Stomach (tissue), 9 donors: ENCODE results near the gene DUSP28. TPM values are rescaled to one million over a fixed set of nuclear protein-coding genes. Genes with fewer than 3 reads are reported as not detected.

Experiments used
- DNase-seq, 2 donors: peaks; one replicate each; pipeline versions ENCODE4 v3.0.0 to v3.0.0-alpha.2; 2013 to 2019
- H3K27ac ChIP-seq, 5 donors: fragments of 200-600 bp in 4 of 5; sonication (generic) in 4 of 5; one replicate each; pipeline ENCODE4 v1.5.1; 2013 to 2019; ENCODE audit warnings: mild to moderate bottlenecking in 1 of 5, moderate library complexity in 1 of 5
- H3K27me3 ChIP-seq, 3 donors: fragments of 200-600 bp; sonication (generic); one replicate each; pipeline ENCODE4 v1.5.1; 2017 to 2019; ENCODE audit warnings: mixed run types in 1 of 3
- H3K36me3 ChIP-seq, 4 donors: fragments of 200-600 bp; sonication (generic); 1 replicate in 3 of 4; 2 replicates in 1 of 4; pipeline ENCODE4 v1.5.1; 2016 to 2019
- H3K4me1 ChIP-seq, 4 donors: fragments of 200-600 bp; sonication (generic); one replicate each; pipeline ENCODE4 v1.5.1; 2016 to 2019
- H3K4me3 ChIP-seq, 4 donors: fragments of 200-600 bp; sonication (generic) in 3 of 4; one replicate each; pipeline ENCODE4 v1.5.1; 2016 to 2019; ENCODE audit warnings: mild to moderate bottlenecking in 1 of 4
- H3K9me3 ChIP-seq, 4 donors: fragments of 200-600 bp; sonication (generic); one replicate each; pipeline ENCODE4 v1.5.1; 2016 to 2019
- CTCF ChIP-seq, 7 experiments: fragments of 450-650 bp in 4 of 7; fragments of 200-600 bp in 3 of 7; sonication (generic) in 3 of 7; IDR thresholded peaks; one replicate each; pipeline ENCODE4 v1.5.1; 2016 to 2019; ENCODE audit warnings: antibody characterized with exemption in 7 of 7, control low read depth in 2 of 7, mild to moderate bottlenecking in 1 of 7
- EP300 ChIP-seq: sonication (generic); formaldehyde crosslinking; IDR thresholded peaks from one replicate; pipeline ENCODE4 v1.6.1; 2017; ENCODE audit warnings: antibody characterized with exemption
- POLR2A ChIP-seq, 4 donors: fragments of 450-650 bp; IDR thresholded peaks; one replicate each; pipeline ENCODE4 v1.6.1; 2016; ENCODE audit warnings: antibody characterized with exemption in 4 of 4, control low read depth in 2 of 4, mild to moderate bottlenecking in 1 of 4, moderate library complexity in 1 of 4
- POLR2AphosphoS5 ChIP-seq, 3 donors: sonication (generic); formaldehyde crosslinking; IDR thresholded peaks; one replicate each; pipeline ENCODE4 v1.6.1; 2016; ENCODE audit warnings: antibody characterized with exemption in 3 of 3
- WGBS, 5 donors: extraction: QIAGEN DNeasy Blood & Tissue Kit in 3 of 5; methylation state at CpG; one replicate each; pipeline versions ENCODE4 v1.1.5 to v1.1.7; 2013 to 2018; 5-methylcytosine and 5-hydroxymethylcytosine counted together
- intact Hi-C: fragments of 100-400 bp; cut with DNase I; formaldehyde crosslinking; loops from one replicate; pipeline ENCODE4 v1.15.1; 2023; ENCODE audit warnings: low total_unique reads
- polyA plus RNA-seq, 3 donors: library from polyadenylated mRNA; stranded (reverse); fragments of 200-250 nt; gene quantifications; one replicate each; pipeline ENCODE4 v1.2.3, GENCODE V29; 2013
- total RNA-seq, 5 donors: library from RNA; depleted of rRNA; stranded (reverse); fragments of >200 nt; gene quantifications; one replicate each; pipeline versions ENCODE4 v1.1.0 to v1.2.3, GENCODE V29; 2014 to 2016
- donor health status: healthy with polysubstance abuse.
- donor health status: Bipolar disorder and iron deficiency.
- donor health status: healthy.

The DUSP28 gene
- total and polyA plus RNA-seq, 8 donors = 1.3 to 71.5 (median 4.0) TPM

- Histone ChIP-seq H3K27me3 (no peaks in the 10 kb centered on the region), H3K9me3 (no peaks in the 10 kb centered on the region), H3K27ac (peak within 1 kb of the TSS; percentile 95 to 98 (median 96)), H3K36me3 (peaks cover 5 to 23% (median 10%) of the 10 kb centered on the region in 4 donors), H3K4me3 (peak within 1 kb of the TSS; percentile 72 to 92 (median 84)), H3K4me1 (peaks cover 54 to 89% (median 79%) of the 10 kb centered on the region in 4 donors)
- 0 to 1% (median 0%) methylated on average over 16 to 105 of the region's 106 CpGs for WGBS, 5 donors
- DNase-seq = peak; percentile 60 to 81
- peak in 2 of 3 donors; percentile 6 to 33 for TF ChIP-seq POLR2AphosphoS5 (IDR thresholded peaks at IDR 0.05)
- no peak for TF ChIP-seq POLR2A (IDR thresholded peaks at IDR 0.05)
- no peak for TF ChIP-seq EP300
- no peak for TF ChIP-seq CTCF (IDR thresholded peaks at IDR 0.05)
- intact Hi-C loops = no loop called here
These were observed 7.9 kb downstream of the DUSP28 start, which contains the start of gene RNPEPL1 for GRCh38 chr2:240567872-240568677. Gene RNPEPL1 (plus strand): TSS chr2:240568484. CDS start chr2:240568587, 103 bp downstream.

- peak; percentile 74 to 88 for DNase-seq
- Histone ChIP-seq H3K4me3 (peak overlapping the region; percentile 70 to 92 (median 84)), H3K27ac (peak overlapping the region; percentile 82 to 98 (median 87)), H3K4me1 (peaks cover 54 to 82% (median 80%) of the 10 kb centered on the region in 4 donors), H3K27me3 (no peaks in the 10 kb centered on the region), H3K9me3 (no peaks in the 10 kb centered on the region), H3K36me3 (peaks cover 5 to 31% (median 18%) of the 10 kb centered on the region in 4 donors)
- intact Hi-C loops = no loop called here
- TF ChIP-seq EP300 (no peak), POLR2AphosphoS5 (IDR thresholded peaks at IDR 0.05) (peak in 2 of 3 donors; percentile 36 to 41), POLR2A (IDR thresholded peaks at IDR 0.05) (no peak), CTCF (IDR thresholded peaks at IDR 0.05) (no peak)
- 0 to 1% (median 1%) methylated on average over 9 to 93 of the region's 93 CpGs for WGBS, 5 donors
These were observed 8.7 kb downstream of the DUSP28 start for GRCh38 chr2:240568678-240569522.

GRCh38 chr2:240569523-240569997 is 9.4 kb downstream of the DUSP28 start:
- Histone ChIP-seq H3K27ac (peak overlapping the region; percentile 82 to 98 (median 87)), H3K4me1 (peaks cover 52 to 83% (median 75%) of the 10 kb centered on the region in 4 donors), H3K9me3 (no peaks in the 10 kb centered on the region), H3K27me3 (no peaks in the 10 kb centered on the region), H3K4me3 (peak overlapping the region; percentile 70 to 92 (median 84)), H3K36me3 (peaks cover 10 to 38% (median 25%) of the 10 kb centered on the region in 4 donors)
- TF ChIP-seq POLR2A (IDR thresholded peaks at IDR 0.05) (no peak), CTCF (IDR thresholded peaks at IDR 0.05) (no peak), EP300 (no peak), POLR2AphosphoS5 (IDR thresholded peaks at IDR 0.05) (no peak)
- WGBS, 5 donors = 40 to 60% (median 49%) methylated on average over 1 to 9 of the region's 9 CpGs
- DNase-seq = peak in 1 of 2 donors; percentile 24
- intact Hi-C loops = no loop called here
